Mucosa of gallbladder (tissue), 1 donor: ENCODE results near the gene LILRB5. TPM values are rescaled to one million over a fixed set of nuclear protein-coding genes. Genes with fewer than 3 reads are reported as not detected.
"Not testable (repeated sequence)": the region's sequence is repeated elsewhere in the genome, so short reads cannot be mapped to it uniquely, and the experiment has no call there.

Experiments
- DNase-seq: peaks from one replicate; pipeline ENCODE4 v3.0.0-alpha.2; 2020; ENCODE audit warnings: low spot score
- total RNA-seq: library from RNA; stranded (reverse); gene quantifications from one replicate; pipeline ENCODE4 v1.2.1, GENCODE V29; 2021
- donor health status: DM: no; HTN: no; CAD: no.

The LILRB5 gene
- total RNA-seq, 1 donor from 2014 or later: 6.5 TPM

- not testable (repeated sequence) for DNase-seq
Observed at GRCh38 chr19:54242646-54243045, 14.4 kb downstream of the LILRB5 start, which contains the start of gene LILRA6. Gene LILRA6, minus strand, starts transcription at chr19:54242790.

GRCh38 chr19:54242234-54242633 is 14.8 kb downstream of the LILRB5 start:
- not testable (repeated sequence) for DNase-seq

- DNase-seq: not testable (repeated sequence)
Observed at GRCh38 chr19:54240372-54241336, 16.4 kb downstream of the LILRB5 start.

GRCh38 chr19:54239491-54240371 is 17.3 kb downstream of the LILRB5 start:
- not testable (repeated sequence) for DNase-seq

GRCh38 chr19:54233941-54234340 is 23.1 kb downstream of the LILRB5 start:
- DNase-seq: no peak

- peak; percentile 90 for DNase-seq
Observed at GRCh38 chr19:54231077-54231931, 25.8 kb downstream of the LILRB5 start.

GRCh38 chr19:54230031-54230430 is 27.0 kb downstream of the LILRB5 start:
- DNase-seq: no peak

- no peak for DNase-seq
Observed at GRCh38 chr19:54229146-54229545, 27.9 kb downstream of the LILRB5 start.

GRCh38 chr19:54224619-54225018 is 32.5 kb downstream of the LILRB5 start:
- DNase-seq: not testable (repeated sequence)

GRCh38 chr19:54223937-54224281 is 33.2 kb downstream of the LILRB5 start:
- not testable (repeated sequence) for DNase-seq

- not testable (repeated sequence) for DNase-seq
Observed at GRCh38 chr19:54223277-54223936, 33.7 kb downstream of the LILRB5 start.

GRCh38 chr19:54222474-54223276 is 34.4 kb downstream of the LILRB5 start, which contains the start of gene LILRB3:
Gene LILRB3, minus strand, starts transcription at chr19:54223007. Its CDS starts 31 bp downstream, at chr19:54222976.
- DNase-seq: not testable (repeated sequence)

- DNase-seq: not testable (repeated sequence)
Observed at GRCh38 chr19:54221947-54222346, 35.1 kb downstream of the LILRB5 start.

- DNase-seq: not testable (repeated sequence)
Observed at GRCh38 chr19:54219702-54220101, 37.4 kb downstream of the LILRB5 start.

GRCh38 chr19:54218960-54219661 is 38.0 kb downstream of the LILRB5 start:
- no peak for DNase-seq

- DNase-seq: no peak
Observed at GRCh38 chr19:54218259-54218658, 38.8 kb downstream of the LILRB5 start.

- DNase-seq: not testable (repeated sequence)
Observed at GRCh38 chr19:54217517-54218247, 39.4 kb downstream of the LILRB5 start.

- DNase-seq: no peak
Observed at GRCh38 chr19:54216869-54217268, 40.2 kb downstream of the LILRB5 start.
